KOPT-K1 (cell line): ENCODE data around the gene PARD3.

Experiments
- H3K27ac ChIP-seq: fragments of 200-600 bp; sonication (generic); 2 replicates; pipeline ENCODE4 v1.5.1; 2016; ENCODE audit warnings: antibody characterized with exemption, mild to moderate bottlenecking, low read depth, low read length; ENCODE audit not compliant: poor library complexity, severe bottlenecking
- H3K36me3 ChIP-seq: fragments of 200-600 bp; sonication (generic); 2 replicates; pipeline ENCODE4 v1.5.1; 2017; ENCODE audit warnings: antibody characterized with exemption, mild to moderate bottlenecking, low read length, moderate library complexity; ENCODE audit not compliant: insufficient read depth
- H3K9me3 ChIP-seq: fragments of 200-600 bp; sonication (generic); 2 replicates; pipeline ENCODE4 v1.5.1; 2017; ENCODE audit warnings: antibody characterized with exemption, low read length, mild to moderate bottlenecking; ENCODE audit not compliant: insufficient read depth, poor library complexity, severe bottlenecking

PARD3 gene

GRCh38 chr10:34602478-34602877, 212.6 kb downstream of the PARD3 start:
- Histone ChIP-seq H3K36me3 (no peaks in the 10 kb centered on the region), H3K27ac (no peak overlapping the region), H3K9me3 (no peaks in the 10 kb centered on the region)

GRCh38 chr10:34601691-34602090, 213.4 kb downstream of the PARD3 start:
- Histone ChIP-seq H3K27ac (no peak overlapping the region), H3K9me3 (no peaks in the 10 kb centered on the region), H3K36me3 (no peaks in the 10 kb centered on the region)

GRCh38 chr10:34599026-34599795, 215.9 kb downstream of the PARD3 start:
- H3K27ac ChIP-seq = no peak overlapping the region
- H3K9me3 ChIP-seq = no peaks in the 10 kb centered on the region

DNA sequence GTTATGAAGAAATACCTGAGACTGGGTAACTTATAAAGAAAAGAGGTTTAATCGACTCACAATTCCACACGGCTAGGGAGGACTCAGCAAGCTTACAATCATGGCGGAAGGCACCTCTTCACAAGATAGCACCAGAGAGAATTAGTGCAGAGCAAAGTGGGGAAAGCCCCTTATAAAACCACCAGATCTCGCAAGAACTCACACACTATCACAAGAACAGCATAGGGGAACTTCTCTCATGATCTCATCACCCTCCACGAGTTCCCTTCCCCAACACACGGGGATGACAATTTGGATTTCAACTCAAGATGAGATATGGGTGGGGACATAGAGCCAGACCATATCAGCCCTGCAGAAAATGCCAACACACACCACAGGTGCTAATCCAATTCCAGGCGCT, 218.7 kb downstream of the PARD3 start:
- Histone ChIP-seq H3K36me3 (no peaks in the 10 kb centered on the region), H3K27ac (no peak overlapping the region), H3K9me3 (no peaks in the 10 kb centered on the region)

More at GRCh38 chr10:34599026-34599795, 215.9 kb downstream of the PARD3 start:
- no peaks in the 10 kb centered on the region for H3K36me3 ChIP-seq

GRCh38 chr10:34593930-34594329, 221.2 kb downstream of the PARD3 start:
- H3K36me3 ChIP-seq = no peaks in the 10 kb centered on the region
- H3K9me3 ChIP-seq = no peaks in the 10 kb centered on the region
- no peak overlapping the region for H3K27ac ChIP-seq

DNA sequence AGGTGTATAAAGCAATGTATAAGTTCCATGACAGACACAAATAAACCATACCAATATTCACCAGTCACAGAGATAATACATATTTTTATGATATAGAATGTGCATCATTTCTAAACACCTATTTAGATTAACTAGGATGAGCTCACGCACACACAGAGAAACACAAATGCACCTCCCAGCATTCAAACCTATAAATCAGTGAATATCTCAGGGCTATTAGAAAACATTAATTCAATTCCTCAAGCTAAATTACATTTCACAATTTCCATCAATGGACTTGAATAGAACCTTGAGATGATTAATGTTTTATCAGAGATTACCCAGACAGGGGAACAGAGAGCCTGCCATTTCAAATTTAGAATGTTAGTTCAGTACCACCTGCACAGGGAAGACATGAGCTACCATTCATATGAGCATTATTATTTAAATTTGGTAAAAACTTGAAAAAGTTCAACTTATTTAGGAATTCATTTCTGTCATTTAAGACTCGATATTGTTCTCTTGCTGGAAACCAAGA, 221.7 kb downstream of the PARD3 start:
- Histone ChIP-seq H3K9me3 (no peaks in the 10 kb centered on the region), H3K27ac (no peak overlapping the region), H3K36me3 (no peaks in the 10 kb centered on the region)

DNA sequence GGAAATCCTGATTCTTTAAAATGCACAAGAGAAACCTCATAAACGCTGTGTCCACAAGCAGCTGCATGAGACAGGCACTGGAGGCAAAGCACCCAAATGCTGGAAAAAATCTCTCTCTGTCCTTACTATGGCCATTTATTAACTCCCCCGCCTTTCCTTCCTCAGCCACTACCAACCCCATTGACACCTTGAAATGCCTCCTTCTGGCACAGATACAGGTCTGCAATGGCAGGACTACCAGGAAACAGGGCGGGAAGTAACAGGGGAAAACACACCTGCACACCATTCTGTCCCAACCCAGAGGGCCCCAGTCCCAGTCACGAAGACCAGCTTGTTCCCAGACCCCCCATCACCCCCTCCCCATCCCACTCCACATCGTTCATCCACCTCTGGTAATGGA, 224.3 kb downstream of the PARD3 start:
- no peak overlapping the region for H3K27ac ChIP-seq
- H3K9me3 ChIP-seq = no peaks in the 10 kb centered on the region
- H3K36me3 ChIP-seq = no peaks in the 10 kb centered on the region

DNA sequence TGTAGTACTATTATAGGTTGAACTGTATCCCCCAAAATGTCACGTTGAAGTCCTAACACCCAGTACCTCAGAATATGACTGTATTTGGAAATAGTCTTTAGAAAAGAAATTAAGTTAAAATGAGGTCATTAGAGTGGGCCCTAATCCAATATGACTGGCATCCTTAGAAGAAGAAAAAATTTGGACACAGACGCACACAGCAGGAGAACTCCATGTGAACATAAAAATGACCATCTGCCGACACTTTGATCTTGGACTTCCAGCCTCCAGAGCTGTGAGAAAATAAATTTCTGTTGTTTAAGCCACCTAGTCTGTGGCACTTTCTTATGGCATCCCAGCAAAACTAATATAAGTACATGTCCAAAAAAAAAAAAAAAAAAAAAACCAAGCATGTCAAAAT, 225.8 kb downstream of the PARD3 start:
- Histone ChIP-seq H3K9me3 (no peaks in the 10 kb centered on the region), H3K27ac (no peak overlapping the region)

GRCh38 chr10:34587680-34588019, 227.4 kb downstream of the PARD3 start:
- no peaks in the 10 kb centered on the region for H3K9me3 ChIP-seq

More for the DNA sequence above, 225.8 kb downstream of the PARD3 start:
- H3K36me3 ChIP-seq = no peaks in the 10 kb centered on the region

DNA sequence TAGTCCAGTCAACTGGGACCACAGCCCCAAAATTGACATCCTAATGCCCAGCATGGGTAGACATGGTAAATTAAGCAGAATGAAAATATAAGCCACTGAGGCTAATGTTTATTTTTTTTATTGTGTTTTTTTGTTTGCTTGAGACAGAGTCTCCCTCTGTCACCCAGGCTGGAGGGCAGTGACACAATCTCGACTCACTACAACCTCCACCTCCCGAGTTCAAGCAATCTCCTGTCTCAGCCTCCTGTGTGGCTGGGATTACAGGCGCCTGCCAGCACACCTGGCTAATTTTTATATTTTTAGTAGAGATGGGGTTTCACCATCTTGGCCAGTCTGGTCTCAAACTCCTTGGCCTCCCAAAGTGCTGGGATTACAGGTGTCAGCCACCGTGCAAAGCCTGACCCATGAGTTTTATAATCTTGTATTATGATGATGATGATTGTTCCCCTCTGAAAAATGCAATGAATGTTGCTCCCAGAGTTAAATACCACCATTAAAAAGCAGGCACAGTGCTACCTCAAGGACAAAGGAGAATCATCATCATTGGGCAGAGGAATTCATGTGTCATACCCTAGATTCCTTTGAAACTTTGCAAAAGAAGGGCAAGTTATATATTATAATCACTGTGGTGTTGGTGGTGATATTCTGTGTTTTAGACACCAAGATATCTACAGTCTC, 228.0 kb downstream of the PARD3 start:
- no peaks in the 10 kb centered on the region for H3K36me3 ChIP-seq
- H3K27ac ChIP-seq = no peak overlapping the region
- no peaks in the 10 kb centered on the region for H3K9me3 ChIP-seq

More at GRCh38 chr10:34587680-34588019, 227.4 kb downstream of the PARD3 start:
- Histone ChIP-seq H3K36me3 (no peaks in the 10 kb centered on the region), H3K27ac (no peak overlapping the region)

- H3K27ac ChIP-seq = no peak overlapping the region
- no peaks in the 10 kb centered on the region for H3K36me3 ChIP-seq
- no peaks in the 10 kb centered on the region for H3K9me3 ChIP-seq
Measured at GRCh38 chr10:34585422-34586112, 229.5 kb downstream of the PARD3 start.

DNA sequence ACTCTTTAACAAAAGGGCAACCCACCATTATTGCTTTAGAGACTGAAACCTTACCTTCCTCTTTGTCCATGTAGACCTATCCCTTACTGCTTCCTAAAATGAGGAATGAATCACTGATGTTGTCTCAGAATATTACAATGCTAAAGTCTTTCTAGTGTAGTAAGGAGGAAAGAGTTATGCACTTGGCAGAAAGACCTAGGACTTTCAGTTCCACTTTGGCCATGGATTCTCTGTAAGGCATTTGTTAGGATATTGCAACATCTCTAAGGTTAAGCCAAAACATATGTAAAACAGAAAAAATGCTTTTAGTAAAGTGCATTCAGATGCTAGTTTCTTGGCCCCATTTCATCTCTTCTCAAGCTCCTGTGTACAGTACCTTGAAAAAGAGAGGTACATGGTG, 230.9 kb downstream of the PARD3 start:
- H3K36me3 ChIP-seq = no peaks in the 10 kb centered on the region
- H3K9me3 ChIP-seq = no peaks in the 10 kb centered on the region
- H3K27ac ChIP-seq = no peak overlapping the region

GRCh38 chr10:34581801-34582532, 233.1 kb downstream of the PARD3 start:
- H3K36me3 ChIP-seq = no peaks in the 10 kb centered on the region
- H3K9me3 ChIP-seq = no peaks in the 10 kb centered on the region
- H3K27ac ChIP-seq = no peak overlapping the region

- no peak overlapping the region for H3K27ac ChIP-seq
Measured at GRCh38 chr10:34580643-34581042, 234.5 kb downstream of the PARD3 start.

DNA sequence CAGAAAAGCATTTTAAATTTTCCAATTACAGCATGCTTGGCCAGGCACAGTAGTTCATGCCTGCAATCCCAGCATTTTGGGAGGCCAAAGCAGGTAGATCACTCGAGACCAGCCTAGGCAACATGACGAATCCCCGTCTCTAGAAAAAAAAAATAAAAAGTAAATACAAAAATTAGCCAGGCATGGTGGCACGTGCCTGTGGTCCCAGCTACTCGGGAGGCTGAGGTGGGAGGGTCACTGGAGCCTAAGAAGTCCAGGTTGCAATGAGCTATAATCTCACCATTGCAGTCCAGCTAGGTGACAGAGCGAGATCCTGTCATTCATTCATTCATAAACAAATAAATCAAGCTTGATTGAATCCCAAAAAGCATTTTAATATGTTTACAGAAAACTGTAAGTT, 234.9 kb downstream of the PARD3 start:
- H3K27ac ChIP-seq = no peak overlapping the region
- H3K36me3 ChIP-seq = no peaks in the 10 kb centered on the region
- no peaks in the 10 kb centered on the region for H3K9me3 ChIP-seq

More at GRCh38 chr10:34580643-34581042, 234.5 kb downstream of the PARD3 start:
- Histone ChIP-seq H3K36me3 (no peaks in the 10 kb centered on the region), H3K9me3 (no peaks in the 10 kb centered on the region)
